ENCODE results near the gene ZC3H11A. TPM values are rescaled to one million over a fixed set of nuclear protein-coding genes. Genes with fewer than 3 reads are reported as not detected.

ZC3H11A gene
- total RNA-seq, 1 donor from 2014 or later = 142 TPM

DNA sequence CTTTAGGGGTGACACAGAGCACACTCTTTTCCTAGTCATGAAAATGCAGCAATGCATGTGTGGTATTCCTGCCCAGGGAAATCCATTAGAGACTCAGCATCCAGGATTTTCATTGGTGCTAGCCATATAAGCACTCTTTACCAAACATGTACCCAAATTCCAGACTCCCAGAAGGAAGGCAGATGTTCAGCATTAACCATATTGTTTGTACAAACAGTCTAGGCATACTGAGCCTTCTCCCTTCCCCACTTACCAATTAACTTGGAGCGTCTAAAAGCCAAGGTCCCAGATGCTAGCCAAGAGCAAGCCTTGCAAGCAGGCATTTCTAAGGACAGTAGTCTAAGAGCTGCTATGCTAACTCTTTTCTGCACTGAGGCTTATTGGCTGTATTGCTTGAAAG is 27.9 kb downstream of the ZC3H11A start:
- no peak overlapping the region for H3K4me2 ChIP-seq
- peaks cover 9% of the 10 kb centered on the region for H3K36me3 ChIP-seq
- no peaks in the 10 kb centered on the region for H3K9me3 ChIP-seq (ENCODE audit: low read depth)
- Mint-ChIP-seq H3K27me3 (ENCODE audit: insufficient read depth, low read depth) (peaks cover 2% of the 10 kb centered on the region), H3K9me3 (no peaks in the 10 kb centered on the region), H3K27ac (no peak overlapping the region), H3K36me3 (peaks cover 44% of the 10 kb centered on the region), H3K4me3 (no peak overlapping the region), H3K4me1 (no peaks in the 10 kb centered on the region)
- H3F3A ChIP-seq (ENCODE audit: low read depth) = peaks cover 2% of the 10 kb centered on the region
- H3K27ac ChIP-seq = no peak overlapping the region
- H2AFZ ChIP-seq (replicated peaks) = no peak overlapping the region
- no peaks in the 10 kb centered on the region for H3K4me1 ChIP-seq
- H3K9ac ChIP-seq = no peak overlapping the region
- peaks cover 49% of the 10 kb centered on the region for H3K79me2 ChIP-seq (ENCODE audit: low read depth)
- H3K27me3 ChIP-seq = no peaks in the 10 kb centered on the region
- no peak for DNase-seq (ENCODE audit: low spot score)
- TF ChIP-seq, protein P1, sequence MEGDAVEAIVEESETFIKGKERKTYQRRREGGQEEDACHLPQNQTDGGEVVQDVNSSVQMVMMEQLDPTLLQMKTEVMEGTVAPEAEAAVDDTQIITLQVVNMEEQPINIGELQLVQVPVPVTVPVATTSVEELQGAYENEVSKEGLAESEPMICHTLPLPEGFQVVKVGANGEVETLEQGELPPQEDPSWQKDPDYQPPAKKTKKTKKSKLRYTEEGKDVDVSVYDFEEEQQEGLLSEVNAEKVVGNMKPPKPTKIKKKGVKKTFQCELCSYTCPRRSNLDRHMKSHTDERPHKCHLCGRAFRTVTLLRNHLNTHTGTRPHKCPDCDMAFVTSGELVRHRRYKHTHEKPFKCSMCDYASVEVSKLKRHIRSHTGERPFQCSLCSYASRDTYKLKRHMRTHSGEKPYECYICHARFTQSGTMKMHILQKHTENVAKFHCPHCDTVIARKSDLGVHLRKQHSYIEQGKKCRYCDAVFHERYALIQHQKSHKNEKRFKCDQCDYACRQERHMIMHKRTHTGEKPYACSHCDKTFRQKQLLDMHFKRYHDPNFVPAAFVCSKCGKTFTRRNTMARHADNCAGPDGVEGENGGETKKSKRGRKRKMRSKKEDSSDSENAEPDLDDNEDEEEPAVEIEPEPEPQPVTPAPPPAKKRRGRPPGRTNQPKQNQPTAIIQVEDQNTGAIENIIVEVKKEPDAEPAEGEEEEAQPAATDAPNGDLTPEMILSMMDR (IDR thresholded peaks at IDR 0.05) = no peak
- TF ChIP-seq EZH2 (IDR thresholded peaks at IDR 0.05) = no peak
- no peak for TF ChIP-seq EZH2phosphoT487 (IDR thresholded peaks at IDR 0.05)
- no peak overlapping the region for H3K4me3 ChIP-seq
- H4K20me1 ChIP-seq (ENCODE audit: low read depth) = peaks cover 21% of the 10 kb centered on the region

DNA sequence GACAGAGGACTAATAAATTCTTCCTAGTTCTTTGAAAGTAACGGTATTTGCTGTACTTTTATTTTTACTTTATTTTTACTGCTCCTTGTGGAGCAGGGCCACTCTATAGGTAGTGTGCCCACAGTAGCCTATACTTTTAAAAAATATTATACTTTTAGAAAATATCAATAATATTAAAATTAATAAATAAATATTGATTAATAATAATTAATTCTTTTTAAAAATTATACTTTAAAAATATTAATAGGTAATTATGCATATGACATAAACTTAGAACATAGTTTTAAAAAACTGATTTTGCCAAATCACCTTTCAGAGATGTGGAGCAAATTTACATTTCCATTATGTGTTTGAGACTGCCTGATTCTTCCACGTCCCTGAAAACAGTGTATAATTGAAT is 30.8 kb downstream of the ZC3H11A start:
- Mint-ChIP-seq H3K9me3 (no peaks in the 10 kb centered on the region), H3K4me3 (no peak overlapping the region), H3K36me3 (peaks cover 44% of the 10 kb centered on the region), H3K4me1 (no peaks in the 10 kb centered on the region), H3K27ac (no peak overlapping the region), H3K27me3 (ENCODE audit: insufficient read depth, low read depth) (no peaks in the 10 kb centered on the region)
- Histone ChIP-seq H3K4me1 (no peaks in the 10 kb centered on the region), H3K9ac (no peak overlapping the region), H3K4me2 (no peak overlapping the region), H3F3A (ENCODE audit: low read depth) (peaks cover 2% of the 10 kb centered on the region), H3K79me2 (ENCODE audit: low read depth) (peaks cover 43% of the 10 kb centered on the region), H2AFZ (replicated peaks) (no peak overlapping the region), H4K20me1 (ENCODE audit: low read depth) (peaks cover 21% of the 10 kb centered on the region), H3K9me3 (ENCODE audit: low read depth) (no peaks in the 10 kb centered on the region), H3K36me3 (peaks cover 20% of the 10 kb centered on the region), H3K27ac (no peak overlapping the region), H3K27me3 (no peaks in the 10 kb centered on the region), H3K4me3 (no peak overlapping the region)
- no peak for DNase-seq (ENCODE audit: low spot score)
- no peak for TF ChIP-seq EZH2 (IDR thresholded peaks at IDR 0.05)
- TF ChIP-seq, protein P1 (IDR thresholded peaks at IDR 0.05) = no peak
- no peak for TF ChIP-seq EZH2phosphoT487 (IDR thresholded peaks at IDR 0.05)

DNA sequence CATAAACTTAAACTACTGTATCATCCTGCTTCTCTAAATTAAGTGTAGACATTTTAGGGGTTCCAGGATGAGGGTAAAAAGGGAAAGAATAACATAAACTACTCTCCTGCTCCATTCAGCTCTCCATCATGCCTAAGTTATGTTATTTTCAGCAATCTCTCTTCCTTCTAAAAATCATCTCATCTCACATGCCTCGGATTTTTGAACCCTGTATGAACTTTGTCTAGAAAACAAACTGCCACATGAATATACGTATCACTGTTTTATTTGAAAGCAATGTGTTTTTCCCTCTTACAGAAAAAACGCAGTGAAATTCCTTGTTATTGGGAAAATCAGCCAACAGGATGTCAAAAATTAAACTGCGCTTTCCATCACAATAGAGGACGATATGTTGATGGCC is 32.6 kb downstream of the ZC3H11A start:
- no peak for DNase-seq (ENCODE audit: low spot score)
- Mint-ChIP-seq H3K4me3 (no peak overlapping the region), H3K9me3 (no peaks in the 10 kb centered on the region), H3K27ac (no peak overlapping the region), H3K36me3 (peaks cover 39% of the 10 kb centered on the region), H3K4me1 (no peaks in the 10 kb centered on the region), H3K27me3 (ENCODE audit: insufficient read depth, low read depth) (no peaks in the 10 kb centered on the region)
- H4K20me1 ChIP-seq (ENCODE audit: low read depth) = peaks cover 11% of the 10 kb centered on the region
- H3K79me2 ChIP-seq (ENCODE audit: low read depth) = peaks cover 38% of the 10 kb centered on the region
- no peak overlapping the region for H3K4me3 ChIP-seq
- H3K9me3 ChIP-seq (ENCODE audit: low read depth) = no peaks in the 10 kb centered on the region
- H3F3A ChIP-seq (ENCODE audit: low read depth) = peaks cover 2% of the 10 kb centered on the region
- H3K27ac ChIP-seq = no peak overlapping the region
- H3K9ac ChIP-seq = no peak overlapping the region
- TF ChIP-seq EZH2 (IDR thresholded peaks at IDR 0.05) = no peak
- no peak for TF ChIP-seq EZH2phosphoT487 (IDR thresholded peaks at IDR 0.05)
- TF ChIP-seq, protein P1 (IDR thresholded peaks at IDR 0.05) = no peak
- H3K36me3 ChIP-seq = peaks cover 27% of the 10 kb centered on the region
- H2AFZ ChIP-seq (replicated peaks) = no peak overlapping the region
- H3K27me3 ChIP-seq = no peaks in the 10 kb centered on the region
- no peak overlapping the region for H3K4me2 ChIP-seq
- H3K4me1 ChIP-seq = no peaks in the 10 kb centered on the region

Data from neural progenitor cell (in vitro differentiated cells).